Measurements from ENCODE around the gene IGF2R.

- no peak for TF ChIP-seq EP300 (IDR thresholded peaks at IDR 0.05)
- no peak for TF ChIP-seq CTCF (IDR thresholded peaks at IDR 0.05)
- TF ChIP-seq POLR2A (IDR thresholded peaks at IDR 0.05): no peak
Observed at GRCh38 chr6:159933077-159933476, 35.8 kb upstream of the IGF2R start.

Measured in stomach (tissue), 4 donors.